D721Med (cell line): ENCODE data around the gene C4orf50.

Source experiments
- DNase-seq: peaks from one replicate; pipeline ENCODE4 v3.0.0; 2011; ENCODE audit warnings: low spot score; ENCODE audit not compliant: insufficient read length
- FAIRE-seq: peaks from 2 replicates; lab custom pipeline; 2011; peaks lifted over from hg19 to GRCh38; lab: Jason Lieb, UNC
- TF ChIP-seq, protein P1 (sequence below): IDR thresholded peaks from 2 replicates; pipeline ENCODE4 v1.5.1; 2012; ENCODE audit warnings: mild to moderate bottlenecking, control low read depth; ENCODE audit not compliant: insufficient read depth; ENCODE audit errors: missing control alignments

C4orf50 gene

DNA sequence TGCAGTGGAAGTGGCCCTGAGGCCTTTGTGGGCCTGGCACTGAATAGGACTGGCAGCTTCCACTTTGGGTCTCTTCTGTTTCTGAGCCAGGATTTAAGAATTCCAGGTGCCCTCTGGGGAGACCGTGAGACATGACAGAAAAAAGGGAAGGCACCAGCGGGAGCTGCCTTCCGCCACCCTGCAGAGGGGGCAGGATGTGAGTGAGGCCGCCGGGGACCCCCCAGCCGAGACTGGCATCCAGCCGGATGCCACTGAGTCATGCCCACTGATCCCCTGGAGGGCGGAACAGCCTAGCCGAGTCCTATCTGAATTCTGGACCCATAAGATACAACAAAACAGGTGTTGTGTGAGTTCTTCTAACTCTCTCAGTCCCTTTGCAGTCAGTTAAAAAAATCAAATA is 41.3 kb downstream of the C4orf50 start:
- FAIRE-seq: no peak
- TF ChIP-seq, protein P1, sequence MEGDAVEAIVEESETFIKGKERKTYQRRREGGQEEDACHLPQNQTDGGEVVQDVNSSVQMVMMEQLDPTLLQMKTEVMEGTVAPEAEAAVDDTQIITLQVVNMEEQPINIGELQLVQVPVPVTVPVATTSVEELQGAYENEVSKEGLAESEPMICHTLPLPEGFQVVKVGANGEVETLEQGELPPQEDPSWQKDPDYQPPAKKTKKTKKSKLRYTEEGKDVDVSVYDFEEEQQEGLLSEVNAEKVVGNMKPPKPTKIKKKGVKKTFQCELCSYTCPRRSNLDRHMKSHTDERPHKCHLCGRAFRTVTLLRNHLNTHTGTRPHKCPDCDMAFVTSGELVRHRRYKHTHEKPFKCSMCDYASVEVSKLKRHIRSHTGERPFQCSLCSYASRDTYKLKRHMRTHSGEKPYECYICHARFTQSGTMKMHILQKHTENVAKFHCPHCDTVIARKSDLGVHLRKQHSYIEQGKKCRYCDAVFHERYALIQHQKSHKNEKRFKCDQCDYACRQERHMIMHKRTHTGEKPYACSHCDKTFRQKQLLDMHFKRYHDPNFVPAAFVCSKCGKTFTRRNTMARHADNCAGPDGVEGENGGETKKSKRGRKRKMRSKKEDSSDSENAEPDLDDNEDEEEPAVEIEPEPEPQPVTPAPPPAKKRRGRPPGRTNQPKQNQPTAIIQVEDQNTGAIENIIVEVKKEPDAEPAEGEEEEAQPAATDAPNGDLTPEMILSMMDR: no peak
- DNase-seq: no peak

DNA sequence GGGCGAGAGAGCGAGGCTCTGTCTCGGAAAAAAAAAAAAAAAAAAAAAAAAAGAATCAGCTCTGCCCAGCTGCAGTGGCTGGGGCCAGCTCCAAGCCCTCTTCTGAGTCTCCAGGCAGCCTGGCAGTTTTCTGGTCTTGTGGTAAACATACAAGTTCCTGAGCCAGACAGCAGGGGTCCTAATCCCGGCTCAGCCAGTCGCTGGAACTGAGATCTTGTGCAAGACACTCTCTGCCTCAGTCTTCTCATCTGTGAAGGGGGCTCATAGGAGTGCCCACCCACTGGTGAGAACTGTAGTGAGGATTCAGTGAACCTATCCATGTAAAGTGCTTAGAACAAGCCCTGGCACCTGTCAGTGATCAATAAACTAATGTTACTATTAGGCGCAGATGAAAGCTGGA is 41.8 kb downstream of the C4orf50 start:
- no peak for DNase-seq
- TF ChIP-seq, protein P1: no peak
- FAIRE-seq: no peak

DNA sequence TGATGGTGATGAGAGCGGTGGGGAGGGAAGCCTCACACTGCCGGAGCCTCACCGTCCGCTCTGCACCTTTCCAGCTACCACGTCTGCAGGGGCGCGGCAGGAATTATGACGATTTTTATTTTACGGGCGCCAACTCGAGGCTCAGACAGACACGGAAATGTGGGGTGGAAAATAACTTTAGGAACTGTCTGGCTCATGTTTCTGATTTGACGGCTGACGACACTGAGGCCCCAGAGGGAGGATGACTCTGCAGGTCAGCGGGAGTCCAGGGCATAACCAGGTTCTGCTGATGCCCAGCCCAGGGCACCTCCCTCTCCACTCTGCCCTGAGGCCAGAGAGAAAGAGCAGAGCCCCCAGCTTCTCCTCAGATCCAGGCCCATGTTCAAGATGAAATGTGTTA is 43.9 kb downstream of the C4orf50 start:
- DNase-seq (no peak), FAIRE-seq (no peak)
- TF ChIP-seq, protein P1: no peak

DNA sequence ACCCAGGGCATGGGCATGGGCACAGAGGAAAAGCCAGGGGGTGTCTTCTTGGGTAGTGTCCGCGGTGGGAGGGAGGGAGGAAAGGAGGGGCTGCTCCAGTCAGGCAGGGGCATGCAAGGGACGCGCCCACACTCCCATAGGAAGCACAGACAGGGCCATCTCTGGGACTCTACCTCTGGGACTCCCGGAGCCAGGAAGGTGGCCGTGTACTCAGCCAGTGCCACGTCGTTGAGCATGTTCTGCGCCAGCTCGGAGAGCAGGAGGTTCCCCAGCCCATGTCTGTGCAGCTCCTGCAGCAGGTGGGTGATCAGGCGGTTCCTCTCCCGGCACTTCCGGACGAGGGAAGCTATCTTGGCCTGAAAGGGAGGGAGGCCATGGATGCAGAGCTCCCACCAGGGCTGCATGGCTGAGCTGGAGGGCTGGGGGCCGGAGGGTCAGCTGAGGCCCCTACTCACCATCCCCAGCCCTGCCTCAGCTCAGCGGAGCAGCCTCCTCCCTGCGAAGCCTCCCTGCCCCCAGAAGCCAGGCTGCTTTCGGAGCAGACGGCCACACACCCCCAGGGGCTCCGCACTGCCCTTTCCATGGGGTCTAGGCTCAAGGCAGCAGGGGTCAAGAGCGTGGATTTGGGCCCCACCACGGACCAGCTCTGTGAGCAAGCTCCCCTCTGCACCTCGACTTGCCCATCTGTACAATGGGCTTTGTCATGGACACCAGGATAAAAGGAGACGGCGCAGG is 44.6 kb downstream of the C4orf50 start:
- TF ChIP-seq, protein P1: no peak
- DNase-seq (no peak), FAIRE-seq (no peak)

DNA sequence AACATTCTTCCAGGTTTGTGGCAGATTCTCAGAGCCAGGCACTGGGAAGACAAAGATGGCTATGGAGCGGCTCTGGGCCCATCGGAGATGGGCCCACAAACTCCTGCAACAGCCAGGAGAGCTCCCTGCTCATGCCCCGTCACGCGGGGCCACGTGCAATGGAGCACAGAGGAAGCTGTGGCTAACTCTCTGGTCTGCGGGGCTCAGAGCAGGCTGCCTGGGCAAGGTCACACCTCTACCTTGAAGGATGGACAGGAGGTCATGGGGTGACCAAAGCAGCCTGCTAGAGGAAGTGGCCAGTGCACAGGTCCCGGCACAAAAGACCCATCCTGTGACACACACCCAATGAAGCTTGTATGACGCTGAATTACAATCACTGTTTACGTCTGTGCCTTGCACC is 45.2 kb downstream of the C4orf50 start:
- TF ChIP-seq, protein P1: no peak
- no peak for DNase-seq
- FAIRE-seq: no peak

DNA sequence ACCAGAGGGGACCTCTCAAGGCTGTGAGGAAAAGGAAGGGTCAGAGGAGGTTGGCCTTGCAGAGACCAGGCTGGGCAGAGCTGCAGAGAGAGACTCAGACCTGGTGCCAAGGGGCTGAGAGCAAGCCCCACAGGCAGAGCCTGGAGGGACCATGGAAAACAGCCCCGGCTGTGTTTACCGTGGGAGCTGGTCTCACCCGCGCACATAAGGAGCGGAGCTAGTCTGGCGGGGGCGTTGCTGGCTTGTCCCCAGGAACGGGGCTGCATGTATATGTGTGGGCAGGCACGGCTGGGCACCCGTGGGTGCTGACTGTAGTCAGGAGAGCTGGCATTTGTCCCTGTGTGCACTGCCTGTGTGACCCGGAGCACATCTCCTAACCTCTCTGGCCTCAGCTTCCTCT is 45.7 kb downstream of the C4orf50 start:
- no peak for FAIRE-seq
- TF ChIP-seq, protein P1: no peak
- no peak for DNase-seq

DNA sequence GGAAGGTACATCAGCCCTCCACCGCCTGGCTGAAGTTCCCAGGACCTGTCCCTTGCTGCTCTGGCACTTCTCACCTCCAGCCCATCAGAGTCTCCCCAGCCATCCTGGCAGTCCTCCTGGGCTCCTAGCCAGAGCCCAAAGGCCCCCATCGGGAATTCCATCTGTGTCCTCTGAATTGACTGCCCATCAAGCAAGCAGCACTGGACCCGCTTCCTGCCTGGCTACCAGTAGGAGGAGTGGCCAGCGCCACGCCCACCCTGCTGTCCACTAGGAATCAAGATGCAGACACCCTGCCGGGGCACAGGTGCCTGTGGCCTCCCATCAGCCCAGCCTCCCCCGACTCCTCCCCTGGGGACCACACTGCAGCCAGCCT is 47.2 kb downstream of the C4orf50 start:
- TF ChIP-seq, protein P1: no peak
- DNase-seq: no peak
- FAIRE-seq: no peak
